GM19023 (cell line): ENCODE data around the gene ZNF778.

Source experiments
- ATAC-seq: cut with Tn5 transposase; IDR thresholded peaks from one replicate; pipeline ENCODE4 v1.9.1; 2021; ENCODE audit warnings: mild to moderate bottlenecking, moderate library complexity; ENCODE audit not compliant: unreplicated experiment

Gene ZNF778

DNA sequence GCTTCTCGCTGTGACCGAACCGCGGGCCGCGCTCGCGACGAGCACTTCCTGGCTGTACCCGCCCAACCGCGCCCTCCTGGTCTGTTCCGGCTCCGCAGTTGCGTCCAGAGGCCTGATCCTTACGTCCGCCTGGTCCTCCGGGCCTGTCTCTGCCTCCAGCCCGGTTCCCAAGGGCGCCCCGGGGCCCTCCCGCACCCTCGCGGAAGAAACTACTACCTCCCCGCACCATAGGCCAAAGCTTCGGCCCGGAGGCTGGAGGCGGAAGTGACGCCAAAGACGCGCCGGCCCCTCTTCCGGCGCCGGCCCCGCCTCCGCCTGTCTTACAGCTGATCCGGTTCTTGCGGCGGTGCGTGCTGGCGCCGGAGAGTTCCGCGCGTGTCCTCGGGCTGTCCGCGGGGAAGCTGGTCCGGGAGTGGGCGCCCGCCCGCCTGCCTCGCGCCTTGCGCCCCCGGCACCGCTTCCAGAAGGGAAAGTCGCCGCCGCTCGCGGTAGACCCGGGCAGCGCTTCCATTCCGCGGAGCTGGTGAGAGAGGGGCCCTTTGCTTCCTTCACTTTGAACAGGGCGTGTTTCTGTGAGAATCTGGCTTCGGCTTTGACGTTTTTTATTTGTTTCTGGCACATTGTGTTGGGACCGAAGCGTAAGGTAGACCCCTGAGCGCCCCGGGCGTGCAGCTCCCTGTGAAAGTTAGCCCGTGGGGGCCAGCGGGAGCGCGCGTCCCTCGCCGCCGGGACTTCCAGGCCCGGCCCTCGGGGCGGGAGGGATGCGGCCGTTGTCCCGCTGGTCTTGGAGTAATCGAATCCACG lies at the start of gene ZNF778:
Gene ZNF778 (plus strand): TSS at position 316 of the 804 bp plus-strand sequence. CDS start 3,425 bp downstream, outside the sequence.
- ATAC-seq, result peak; percentile 83

DNA sequence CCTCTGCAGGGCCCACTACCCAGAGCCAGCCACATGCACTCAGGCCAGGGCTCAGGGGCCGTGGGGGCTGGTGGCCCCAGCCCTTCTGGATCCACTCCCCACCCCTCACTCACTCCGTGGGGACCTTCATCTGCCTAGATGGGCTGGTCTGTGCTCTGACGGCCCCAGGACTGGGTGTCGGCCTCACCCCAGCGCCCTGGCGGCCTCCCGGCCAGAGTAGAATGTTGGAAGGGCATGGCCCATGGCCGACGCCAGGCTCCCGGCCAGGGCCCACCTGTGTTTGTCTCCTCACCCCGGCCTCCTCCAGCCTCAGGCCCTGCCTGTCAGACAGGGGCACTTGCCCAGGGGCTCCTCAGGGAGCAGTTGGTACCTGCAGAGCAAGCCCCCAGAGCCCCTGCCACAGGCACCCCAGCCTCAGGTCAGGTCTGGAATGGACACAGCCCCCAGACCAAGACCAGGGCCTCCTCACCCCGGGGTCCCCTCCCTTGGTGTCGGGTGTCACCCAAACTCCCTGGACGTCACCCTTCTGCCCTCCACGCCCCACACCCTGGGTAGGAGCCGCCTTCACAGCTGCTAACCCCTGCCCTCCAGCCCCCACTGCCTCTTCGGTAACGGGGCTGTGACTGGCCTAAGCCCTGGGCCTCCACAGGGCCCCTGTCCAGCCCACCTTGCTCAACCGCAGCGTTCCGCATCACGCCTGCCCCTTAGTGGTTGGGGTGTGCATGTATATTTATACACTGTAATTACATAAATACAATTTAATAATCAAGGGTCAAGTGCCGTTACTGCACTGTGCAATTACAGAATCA lies 48.9 kb upstream of the ZNF778 start:
- ATAC-seq, result no peak

DNA sequence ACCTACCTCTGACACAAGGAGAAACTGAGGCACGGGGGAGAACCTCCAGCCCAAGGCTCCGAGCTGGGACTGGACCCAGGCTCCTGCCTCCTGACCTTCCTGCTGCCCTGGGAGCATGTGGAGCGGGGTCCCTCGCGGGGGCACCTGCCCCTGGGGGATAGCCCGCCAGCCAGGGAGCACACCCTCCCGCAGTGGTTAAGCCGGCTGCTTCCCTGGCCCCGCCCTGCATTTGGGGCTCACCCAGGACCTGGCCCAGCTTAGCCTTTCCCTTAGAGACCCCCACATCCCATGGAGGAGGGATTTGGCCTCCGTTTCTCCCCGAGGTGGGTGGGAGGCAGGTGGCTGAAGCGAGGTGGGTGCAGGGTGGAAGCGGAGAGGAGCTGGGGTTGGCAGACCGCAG lies 47.7 kb upstream of the ZNF778 start:
- no peak for ATAC-seq

DNA sequence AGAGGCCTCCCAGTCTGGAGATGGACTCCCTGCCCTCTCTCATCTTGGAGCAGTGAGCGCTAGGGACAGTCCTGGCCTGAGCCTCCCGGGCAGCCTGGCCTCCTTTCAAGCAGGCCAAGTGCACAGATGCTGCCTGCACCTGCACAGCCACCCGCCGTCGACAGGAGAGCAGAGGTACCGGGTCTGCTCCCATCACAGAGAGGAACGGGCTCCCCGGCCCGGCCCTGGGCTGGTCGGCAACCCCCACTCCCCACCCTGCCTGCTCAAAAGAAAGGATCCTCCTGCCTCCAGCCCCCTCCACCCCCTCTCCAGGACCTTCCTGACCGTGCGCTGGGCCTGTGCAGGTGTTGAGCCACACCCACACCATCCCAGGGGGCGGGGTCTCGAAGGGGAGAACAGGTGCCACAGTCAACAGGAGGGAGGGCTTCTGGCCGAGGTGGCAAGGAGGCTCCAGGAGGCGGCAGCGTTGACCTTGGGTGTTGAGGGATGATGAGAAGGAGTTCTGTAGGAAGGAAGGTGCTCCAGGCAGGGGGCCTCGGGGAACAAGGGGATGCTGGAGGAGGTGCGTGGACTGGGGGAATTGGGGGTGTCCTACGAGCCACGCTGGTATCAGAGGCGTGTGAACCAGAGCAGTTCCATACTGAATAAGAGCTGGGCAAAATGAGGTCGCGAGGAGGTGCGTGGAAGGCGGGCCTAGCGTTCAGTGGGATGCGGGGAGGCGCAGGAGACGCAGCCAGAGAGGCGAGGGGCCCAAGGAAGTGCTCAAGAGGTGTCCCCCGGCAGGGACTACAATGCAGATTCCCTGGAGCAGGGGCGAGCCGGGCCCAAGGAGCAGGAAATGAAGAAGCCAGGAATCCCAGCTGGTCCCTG lies 46.9 kb upstream of the ZNF778 start:
- peak; percentile 2 for ATAC-seq

DNA sequence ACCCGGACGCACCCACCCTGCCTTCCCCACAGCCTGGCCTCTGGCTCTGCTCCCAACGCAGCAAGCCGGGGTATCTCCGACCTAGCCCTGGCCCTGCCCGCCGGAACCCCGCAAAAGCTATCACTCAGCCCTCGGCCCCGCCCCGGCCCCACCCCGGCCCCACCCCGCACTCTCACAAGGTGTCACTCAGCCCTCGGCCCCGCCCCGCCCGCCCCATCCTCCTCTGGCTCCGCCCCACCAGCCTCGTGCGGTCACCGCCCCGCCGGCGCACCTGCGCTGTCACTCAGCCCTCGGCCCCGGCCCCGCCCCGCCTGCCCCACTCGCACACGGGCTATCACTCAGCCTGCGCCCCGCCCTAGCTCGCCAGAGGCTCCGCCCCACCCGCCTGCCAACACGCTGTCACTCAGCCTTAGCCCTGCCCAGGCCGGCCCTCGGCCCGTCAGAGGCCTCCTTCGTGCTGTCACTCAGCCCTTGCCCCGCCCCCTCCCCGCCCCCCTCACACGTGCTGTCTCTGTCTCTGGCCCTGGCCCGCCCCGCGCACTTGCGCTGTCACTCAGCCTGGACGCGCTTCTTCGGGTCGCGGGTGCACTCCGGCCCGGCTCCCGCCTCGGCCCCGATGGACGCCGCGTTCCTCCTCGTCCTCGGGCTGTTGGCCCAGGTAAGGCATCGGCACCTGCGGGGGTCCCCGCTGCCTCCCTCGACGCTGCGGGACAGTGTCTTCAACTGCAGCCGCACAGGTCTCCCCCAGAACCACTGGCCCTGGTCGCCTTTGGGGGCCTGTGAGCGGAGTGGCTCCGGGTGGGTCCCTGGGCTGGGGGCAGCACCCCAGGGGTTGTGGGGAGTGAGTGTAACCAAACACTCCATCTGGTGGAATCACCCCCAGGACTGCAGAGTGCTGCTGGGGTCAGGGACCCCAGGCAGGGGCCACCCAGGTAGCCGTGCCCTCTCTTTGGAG lies 46.0 kb upstream of the ZNF778 start, which contains the start of gene CDH15:
Gene CDH15 (plus strand): TSS at position 533 of the 955 bp plus-strand sequence. CDS start 84 bp downstream, at position 617.
- ATAC-seq, result peak; percentile 72

DNA sequence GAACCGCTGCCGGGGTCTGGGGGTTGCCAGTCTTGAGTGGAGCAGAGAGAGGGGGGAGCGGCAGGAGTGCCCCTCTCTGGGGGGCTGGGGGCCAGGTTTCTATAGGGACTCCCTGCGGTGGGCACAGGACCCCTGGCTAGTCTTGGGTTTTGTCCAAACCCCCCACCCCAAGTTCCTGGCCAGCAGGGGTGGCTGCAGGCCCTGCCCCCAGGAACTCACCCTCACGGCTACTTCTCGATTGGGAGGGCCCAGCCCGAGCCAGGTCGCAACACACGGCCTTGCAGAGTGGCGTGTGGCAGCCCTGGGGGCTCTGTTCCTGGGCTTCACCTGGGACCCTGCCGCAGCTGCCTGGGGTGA lies 45.4 kb upstream of the ZNF778 start:
- ATAC-seq, result no peak

DNA sequence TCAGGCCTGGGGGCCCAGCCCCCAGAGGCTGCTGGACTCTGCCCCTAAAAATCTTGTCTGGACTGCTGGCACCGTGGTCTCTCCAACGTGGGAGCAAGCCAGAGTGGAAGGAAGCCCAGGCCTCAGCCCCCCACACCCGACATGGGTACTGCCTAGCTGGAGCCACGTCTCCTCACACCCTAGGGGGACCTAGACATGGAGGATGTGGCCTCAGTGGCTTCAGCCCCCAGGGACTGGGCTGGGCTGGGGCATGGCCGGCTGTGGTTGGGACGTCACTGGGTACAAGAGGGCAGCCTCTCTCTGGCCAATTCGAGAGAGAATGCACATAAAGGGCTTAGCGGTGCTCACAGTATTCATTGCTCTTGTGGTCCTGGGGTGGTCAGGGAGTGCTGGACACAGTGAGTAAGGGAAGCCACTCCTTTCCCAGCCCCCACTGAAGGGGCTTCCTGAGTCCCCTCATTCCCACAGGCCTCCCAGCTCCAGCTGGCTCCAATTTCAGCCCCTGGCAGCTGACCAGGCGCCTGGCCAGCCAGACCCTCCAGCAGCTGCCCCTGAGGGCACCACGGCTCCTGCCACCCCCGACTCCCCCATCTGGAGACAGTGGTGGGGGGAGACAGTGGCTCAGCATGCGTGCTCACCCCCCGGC lies 44.9 kb upstream of the ZNF778 start:
- ATAC-seq, result no peak

DNA sequence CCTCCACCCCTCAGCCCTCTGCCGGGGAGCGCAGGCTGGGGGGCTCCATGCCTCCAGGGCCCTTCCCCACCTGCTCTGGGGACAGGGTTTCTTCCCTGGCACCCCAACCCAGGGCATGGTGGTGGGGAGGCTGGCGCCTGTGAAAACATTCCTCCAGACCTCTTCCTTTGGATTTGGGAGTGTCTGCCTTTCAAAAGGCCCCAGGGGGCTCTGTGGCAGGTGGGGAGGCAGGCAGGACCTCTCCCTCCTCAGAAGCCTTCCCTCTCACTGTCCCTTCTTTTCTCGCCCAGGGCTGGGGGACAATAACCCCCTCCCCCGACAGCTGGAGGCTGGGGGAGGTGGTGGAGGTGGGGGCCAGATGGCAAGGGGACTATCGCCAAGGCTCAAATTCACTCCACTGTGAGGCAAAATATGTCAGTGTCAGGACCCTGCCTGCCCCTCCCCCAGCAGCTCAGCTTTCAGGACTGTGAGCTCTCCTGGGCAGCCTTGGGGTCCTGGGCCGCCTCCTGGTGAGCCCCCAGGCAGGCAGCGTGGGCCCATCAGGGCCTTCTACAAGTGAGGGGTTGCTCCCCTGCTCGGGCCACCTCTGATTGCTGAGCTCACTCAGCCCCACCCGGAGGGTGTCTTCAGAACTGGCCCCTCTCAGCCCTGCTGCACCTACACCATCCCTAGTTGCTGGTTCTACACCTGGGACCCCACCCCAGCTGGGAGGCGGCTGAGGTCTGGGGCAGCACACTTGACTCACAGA lies 44.2 kb upstream of the ZNF778 start:
- ATAC-seq, result no peak

DNA sequence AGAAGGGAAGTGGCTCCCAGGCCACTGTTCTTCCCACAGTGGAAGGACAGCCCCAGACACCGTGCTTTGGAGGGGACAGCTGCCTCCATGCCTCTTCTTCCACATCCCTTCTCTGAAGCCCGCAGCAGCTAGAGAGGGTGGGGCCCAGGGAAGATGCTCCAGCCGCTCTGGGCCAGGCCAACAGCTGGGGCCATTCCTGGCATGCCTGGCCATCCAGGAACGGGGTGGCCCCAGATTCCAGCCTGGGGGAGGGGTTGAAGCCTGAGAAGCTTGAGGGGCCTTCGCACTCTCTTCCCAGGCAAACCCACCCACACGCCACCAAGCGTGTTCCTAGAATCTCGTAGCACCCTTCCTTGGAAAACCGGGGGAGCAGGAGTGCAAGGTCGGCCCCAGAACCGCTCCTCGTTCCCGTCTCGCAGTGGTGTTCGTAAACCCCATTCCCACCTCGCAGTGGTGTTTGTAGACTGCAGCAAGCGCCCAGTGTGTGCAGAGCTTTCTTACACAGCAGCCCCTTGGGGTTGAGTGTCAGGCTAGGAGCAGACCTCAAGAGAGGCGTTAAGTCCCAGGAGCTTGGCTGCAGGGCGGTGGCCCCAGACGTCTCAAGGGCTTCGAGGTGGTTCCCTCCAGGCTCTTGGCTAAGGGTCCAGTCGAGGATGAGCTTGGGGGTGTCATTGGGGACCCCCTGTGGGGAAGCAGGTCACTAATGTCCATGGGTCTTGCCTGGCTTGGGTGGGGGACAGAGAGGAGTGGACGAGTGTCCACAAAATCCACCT lies 43.3 kb upstream of the ZNF778 start:
- ATAC-seq, result no peak

DNA sequence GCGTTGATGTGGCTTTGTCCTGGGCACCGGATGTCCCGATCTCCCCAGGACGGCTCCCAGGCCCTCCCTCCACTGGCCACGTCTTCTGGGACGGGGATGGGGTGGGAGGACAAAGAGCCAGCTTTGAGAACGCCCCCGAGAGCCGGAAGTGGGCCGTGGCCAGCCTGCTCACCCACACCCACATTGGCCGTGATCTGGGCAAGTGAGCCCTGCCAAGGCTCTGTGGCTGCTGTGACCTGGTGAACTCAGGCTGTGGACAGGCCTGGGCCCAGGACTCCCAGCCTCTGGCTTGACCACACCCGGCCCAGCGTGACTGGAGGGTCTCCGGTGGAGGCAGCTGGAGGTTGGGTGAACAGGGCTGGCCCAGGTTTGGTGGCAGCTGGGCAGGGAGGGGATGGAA lies 42.6 kb upstream of the ZNF778 start:
- ATAC-seq, result no peak

DNA sequence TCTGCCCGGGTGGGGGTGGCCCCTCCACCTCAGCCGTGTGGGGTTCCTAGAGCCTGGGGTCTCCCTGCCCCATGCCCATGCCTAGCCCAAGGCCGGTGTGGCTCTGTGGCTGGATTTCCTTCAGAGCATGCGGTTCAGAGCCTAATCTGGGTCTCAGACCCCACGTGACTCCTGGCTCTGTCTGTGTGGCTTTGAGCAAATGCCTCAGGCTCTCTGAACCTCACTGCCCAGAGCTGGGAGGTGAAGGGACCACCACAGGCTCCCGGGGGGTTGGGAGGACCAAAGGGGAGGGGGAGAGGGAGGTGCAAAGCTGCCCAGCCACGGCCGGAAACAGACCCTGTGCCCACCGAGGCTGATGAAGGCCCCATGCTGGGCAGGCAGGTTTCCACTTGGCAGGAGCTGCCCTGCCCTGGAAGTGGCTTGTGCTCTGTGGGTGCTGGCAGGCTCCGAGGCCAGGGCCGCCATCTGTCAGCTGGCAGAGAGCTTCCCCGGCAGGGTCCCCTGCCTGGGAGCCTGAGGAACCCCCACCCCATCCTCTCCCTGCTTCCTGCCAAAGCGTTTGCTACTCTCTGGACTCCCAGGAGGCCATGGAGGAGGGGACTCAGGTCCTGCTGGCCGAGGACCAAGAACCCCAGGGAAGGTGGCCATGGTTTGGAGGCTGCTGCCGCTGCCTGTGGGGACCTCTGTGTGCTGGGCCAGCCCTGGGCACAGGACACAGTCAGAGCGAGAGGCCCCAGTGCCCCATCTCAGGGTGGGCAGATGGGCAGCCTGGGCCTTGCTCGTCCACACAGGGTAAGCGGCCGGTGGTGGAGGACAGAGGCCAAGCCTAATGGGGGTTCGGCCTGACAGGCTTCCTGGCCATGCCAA lies 42.0 kb upstream of the ZNF778 start:
- ATAC-seq, result no peak

DNA sequence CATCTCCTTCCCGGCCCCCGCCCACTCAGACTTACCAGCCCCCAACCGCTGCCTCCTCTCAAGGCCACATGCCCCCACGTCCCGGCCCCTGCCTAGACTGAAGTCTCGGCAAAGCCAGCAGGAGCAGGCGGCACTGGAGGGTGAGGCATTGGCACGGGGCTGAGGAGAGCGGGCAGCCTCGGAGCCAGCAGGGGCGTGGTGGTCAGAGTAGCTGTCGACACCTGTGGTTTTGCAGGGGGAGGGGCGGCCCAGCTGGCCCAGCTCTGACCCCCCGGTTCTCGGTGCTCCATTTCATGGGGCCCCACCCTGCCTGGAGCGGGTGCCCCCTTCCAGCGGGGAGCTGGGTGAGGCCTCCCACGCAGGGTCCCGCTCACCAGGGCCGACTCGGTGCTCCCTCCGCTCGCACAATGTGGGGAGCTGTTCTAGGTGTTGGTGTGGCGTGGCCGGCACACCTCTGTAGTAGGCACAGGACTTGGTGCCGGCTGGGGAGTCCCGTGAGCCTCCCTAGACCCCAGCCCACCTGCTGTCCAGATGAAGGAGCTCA lies 41.3 kb upstream of the ZNF778 start:
- no peak for ATAC-seq

DNA sequence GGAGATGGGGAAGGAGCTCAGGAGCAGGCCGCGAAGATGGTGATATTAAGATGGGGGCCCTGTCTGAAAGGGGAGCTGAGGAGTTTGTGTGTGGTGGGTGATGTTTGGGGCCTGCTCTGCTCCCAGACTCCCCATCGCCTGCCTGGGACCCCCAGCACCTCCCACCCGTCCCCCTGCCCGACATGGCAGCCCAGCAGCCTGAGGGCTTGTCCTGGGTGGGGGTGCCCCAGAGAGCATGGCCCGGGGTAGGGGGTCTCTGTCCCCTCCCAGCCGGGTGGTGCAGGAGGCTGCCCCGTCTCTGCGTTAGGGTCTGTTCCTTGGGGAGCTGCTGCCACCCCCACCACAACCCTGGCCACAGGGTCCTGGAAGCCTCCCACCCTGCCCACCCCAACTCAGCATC lies 40.8 kb upstream of the ZNF778 start:
- ATAC-seq, result no peak

DNA sequence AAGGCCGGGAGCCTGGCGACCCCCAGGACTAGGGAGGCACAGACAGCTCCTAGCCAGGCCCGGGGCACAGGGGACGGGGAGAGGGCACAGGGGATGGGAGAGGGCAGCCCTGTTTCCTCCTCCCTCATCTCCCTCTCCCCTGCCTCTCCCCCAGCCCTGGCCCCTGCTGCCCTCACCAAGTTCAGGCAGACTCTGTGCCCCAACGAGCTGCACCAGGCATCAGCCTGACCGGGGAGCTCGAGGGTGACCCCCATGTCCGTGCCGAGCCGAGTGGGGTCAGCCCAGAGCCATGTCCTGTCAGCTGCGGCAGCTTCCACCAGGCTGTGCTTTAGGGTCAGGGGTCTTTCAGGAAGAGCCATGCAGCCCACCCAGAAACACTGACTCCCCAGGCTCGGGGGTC lies 40.0 kb upstream of the ZNF778 start:
- no peak for ATAC-seq

DNA sequence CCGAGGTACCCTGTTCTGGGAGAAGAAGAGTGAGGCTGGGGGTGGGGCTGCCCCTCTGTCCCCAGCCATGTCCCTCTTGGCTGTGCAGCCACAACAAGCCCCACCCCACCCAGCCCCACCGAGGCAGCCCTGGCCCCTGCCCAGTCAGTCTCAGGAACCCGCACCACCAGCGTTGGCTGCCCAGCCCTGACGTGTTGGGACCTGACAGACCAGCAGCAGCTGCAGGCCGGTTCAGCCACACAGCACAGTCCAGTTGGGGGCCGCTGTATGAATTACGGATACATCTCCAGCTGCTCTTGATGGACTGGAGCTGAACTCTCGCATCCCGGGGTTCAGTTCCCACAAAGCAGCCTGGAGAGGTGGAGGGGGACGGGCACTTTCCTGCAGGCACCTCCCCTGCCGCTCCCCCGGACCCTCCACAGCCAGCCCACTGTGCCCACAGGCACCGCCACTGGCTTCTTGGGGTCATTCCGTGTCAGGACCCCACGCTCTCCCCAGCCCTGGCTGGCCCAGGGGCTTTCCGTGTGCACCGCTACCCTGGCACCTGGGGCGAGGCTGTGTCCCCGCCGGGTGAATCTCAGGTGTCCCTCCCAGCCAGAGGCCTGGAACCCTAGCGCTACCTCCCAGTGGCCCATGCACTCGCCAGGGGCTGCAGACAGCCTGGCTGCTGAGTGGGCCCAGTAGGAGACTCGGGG lies 38.9 kb upstream of the ZNF778 start:
- no peak for ATAC-seq

DNA sequence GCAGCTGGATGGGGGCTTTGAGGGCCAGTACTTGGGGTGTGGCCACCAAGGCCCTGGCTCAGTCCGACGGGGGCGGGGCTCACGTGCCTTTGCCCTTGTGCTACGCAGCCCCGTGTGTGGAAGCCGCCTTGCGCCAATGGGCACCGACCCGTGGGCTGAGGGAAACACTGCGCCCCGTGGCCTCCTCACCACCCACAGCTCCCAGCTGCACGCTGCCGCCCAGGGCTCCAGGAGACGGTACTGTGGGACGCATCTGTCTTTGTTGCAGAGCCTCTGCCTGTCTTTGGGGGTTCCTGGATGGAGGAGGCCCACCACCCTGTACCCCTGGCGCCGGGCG lies 38.4 kb upstream of the ZNF778 start:
- no peak for ATAC-seq
